GM20431 (cell line): Measurements from ENCODE around the gene HAGHL.

Experiments used
- in situ Hi-C: fragments of 300-500 bp; cut with MseI, MboI; formaldehyde crosslinking; loops from one replicate; pipeline ENCODE4 v1.15.0; 2020; ENCODE audit warnings: low sequenced_read_pairs; ENCODE audit not compliant: unreplicated experiment

HAGHL gene

DNA sequence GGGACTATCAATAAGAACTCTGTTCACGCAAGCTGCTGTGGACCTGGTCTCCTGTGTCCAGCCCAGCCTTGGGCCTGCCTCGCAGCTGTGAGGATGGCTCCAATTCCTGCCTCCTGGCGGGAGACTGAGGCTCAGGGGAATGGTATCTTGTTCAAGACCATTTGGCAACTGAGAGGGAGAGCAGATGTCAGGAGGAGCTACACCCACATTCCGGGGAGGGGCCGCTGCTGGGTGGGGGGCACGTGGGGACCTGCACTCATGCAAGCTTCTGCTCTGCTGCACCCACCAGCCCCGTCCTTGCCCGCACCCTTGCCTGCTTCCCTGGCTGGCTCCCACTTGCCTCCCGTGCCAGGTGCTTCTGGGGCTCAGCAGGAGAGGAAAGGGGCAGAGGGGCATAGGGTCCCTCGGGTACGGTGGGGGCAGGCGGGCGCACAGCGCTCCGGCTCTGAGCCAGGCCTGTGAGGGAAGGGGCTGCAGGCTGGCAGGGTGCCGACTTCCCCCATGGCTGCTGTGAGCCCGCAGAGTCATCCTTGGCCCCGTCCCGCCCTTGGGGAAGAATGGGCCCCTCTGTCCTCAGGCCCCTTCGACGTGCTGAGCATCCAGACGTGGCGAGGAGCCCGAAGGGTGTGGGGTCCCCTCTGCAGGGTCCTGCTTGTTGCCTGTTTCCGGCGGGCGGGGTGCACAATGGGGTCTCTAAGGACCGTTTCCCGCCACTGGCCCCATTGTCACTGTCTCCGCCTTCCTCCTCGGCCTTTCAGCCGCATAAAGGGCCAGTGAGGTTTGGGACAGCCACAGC, 9.3 kb upstream of the HAGHL start:
- in situ Hi-C loops = loop anchor here (10.0 kb wide), 1 partner anchor 67 kb away; the partner anchor contains the start of genes CHTF18 and RPUSD1

DNA sequence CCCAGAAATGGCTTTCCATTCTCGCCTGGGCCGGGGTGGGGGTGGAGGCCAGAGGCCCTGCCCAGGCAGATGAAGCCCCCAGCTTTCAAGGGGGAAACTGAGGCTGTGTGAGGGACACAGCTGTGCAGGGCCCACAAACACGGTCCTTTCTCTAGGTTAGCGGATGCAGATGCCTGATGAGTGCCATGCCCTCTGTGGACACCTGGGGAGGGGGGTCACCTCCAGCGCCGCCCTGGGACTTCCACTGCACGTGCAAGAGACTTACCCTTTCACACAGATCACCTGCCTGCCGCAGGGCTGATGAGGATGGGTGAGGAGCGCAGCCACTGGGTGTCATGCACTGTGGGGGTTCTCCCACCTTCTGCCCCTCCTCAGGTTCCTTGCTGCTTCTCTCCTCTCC, 8.5 kb upstream of the HAGHL start:
- in situ Hi-C loops = loop anchor here (10.0 kb wide), 1 partner anchor 66 kb away; the partner anchor contains the start of genes CHTF18 and RPUSD1

DNA sequence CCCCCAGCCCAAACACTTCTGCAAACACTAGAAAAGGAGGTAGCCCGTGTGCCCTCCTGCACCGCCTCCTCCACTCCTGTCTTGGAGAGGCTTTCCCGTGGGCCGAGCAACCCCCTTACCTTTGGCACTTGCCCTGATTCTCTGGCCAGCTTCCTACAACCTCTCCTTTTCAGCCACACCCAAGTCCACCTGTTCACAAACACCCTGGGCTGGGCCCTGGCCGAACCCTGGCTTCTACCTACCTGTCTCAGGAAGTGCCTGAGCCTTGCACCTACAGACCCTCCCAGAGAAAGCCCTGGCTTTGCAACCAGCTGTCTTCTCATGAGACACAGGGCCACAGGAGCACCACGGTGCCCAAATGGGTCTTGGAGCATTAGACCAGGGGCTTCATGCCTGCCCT, 8.0 kb upstream of the HAGHL start:
- in situ Hi-C loops = loop anchor here (10.0 kb wide), 1 partner anchor 66 kb away; the partner anchor contains the start of genes CHTF18 and RPUSD1

DNA sequence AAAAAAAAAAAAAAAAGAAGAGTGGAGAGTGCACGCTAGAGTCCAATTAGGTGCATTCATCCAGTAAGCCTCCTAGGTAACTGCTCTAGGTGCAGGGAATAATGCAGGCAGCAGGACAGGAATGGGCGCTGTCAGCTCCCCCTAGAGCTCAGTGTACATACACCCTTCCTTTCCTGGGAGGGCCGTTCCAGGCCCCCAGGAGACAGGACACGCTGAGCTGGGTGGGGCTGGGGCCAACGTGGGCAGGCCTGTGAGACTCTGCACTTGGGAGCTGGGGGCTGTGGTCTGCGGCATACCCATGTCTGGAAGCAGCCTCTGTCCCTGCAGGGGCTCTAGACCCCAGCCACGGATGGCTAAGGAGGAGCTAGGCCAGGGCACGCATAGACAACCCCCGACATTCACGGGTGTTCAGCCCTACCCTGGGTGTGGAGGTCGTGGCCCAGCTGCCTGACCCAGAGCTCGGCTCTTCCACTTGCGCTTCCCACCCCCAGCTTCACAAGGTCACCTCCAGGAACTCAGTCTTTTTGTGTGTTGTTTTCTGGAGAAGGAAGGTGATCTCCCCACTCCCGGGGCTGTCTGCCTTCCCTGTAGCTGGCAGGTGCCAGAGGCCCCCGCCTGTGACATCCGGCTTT, 7.0 kb upstream of the HAGHL start:
- in situ Hi-C loops = loop anchor here (10.0 kb wide), 1 partner anchor 65 kb away; the partner anchor contains the start of genes CHTF18 and RPUSD1

DNA sequence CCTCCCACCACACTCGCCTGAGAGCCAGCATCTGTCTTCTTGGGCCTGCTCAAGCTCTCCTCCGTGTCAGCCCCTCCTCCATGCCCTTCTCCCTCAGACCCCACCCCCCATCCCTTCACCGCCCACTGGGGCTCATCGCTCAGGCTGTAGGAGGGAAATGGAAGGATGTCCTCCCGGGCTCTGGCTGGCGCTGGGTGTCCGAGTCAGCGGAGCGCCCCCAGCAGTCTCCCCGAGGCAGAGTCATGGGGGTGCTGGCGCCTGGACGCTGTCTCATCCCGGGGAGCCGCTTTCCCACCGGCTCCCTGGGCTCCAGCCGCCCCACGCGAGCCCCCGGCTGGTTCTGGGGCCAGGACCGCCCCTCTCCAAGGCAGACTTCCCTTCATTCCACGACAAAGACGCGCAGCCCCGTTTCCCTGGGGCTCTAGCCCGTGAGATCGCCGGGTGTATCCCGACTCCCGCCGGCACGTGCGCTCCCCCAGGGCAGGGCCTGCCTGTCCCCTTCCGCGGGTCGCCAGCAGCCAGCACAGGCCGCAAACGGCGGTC, 6.4 kb upstream of the HAGHL start:
- in situ Hi-C loops = no loop called here

DNA sequence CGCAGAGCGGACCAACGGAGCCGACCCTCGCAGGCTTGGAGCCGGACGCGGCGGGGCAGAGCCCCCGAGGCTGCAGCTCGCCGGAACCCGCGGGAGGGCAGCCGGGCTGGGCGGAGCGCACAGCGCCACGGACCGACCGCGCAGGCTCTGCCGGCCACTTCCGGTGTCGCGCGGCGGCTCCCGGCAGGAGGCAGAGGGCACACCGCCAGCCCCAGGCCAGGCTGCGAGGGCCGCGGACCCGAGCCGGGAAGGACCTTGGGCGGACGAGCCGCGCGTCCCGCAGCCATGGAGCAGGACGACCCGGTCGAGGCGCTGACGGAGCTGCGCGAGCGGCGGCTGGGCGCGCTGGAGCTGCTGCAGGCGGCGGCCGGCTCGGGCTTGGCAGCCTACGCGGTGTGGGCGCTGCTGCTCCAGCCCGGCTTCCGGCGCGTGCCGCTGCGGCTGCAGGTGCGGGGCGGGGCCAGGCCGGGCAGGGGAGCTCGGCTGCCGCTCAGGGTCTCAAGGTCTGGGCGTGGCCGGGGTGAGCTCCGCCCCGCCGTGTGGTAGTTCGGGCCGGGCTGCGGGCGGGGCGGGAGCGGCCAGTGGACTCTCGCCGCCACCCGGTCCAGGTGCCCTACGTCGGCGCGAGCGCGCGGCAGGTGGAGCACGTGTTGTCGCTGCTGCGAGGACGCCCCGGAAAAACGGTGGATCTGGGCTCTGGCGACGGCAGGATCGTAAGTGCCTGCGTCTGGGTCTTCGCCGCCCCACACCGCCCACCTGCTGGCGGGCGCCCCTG, 5.7 kb upstream of the HAGHL start, which contains the start of gene ANTKMT:
TSS of gene ANTKMT (plus strand) at position 157 of the 775 bp plus-strand sequence. CDS start at position 286, 129 bp downstream.
- in situ Hi-C loops = no loop called here

DNA sequence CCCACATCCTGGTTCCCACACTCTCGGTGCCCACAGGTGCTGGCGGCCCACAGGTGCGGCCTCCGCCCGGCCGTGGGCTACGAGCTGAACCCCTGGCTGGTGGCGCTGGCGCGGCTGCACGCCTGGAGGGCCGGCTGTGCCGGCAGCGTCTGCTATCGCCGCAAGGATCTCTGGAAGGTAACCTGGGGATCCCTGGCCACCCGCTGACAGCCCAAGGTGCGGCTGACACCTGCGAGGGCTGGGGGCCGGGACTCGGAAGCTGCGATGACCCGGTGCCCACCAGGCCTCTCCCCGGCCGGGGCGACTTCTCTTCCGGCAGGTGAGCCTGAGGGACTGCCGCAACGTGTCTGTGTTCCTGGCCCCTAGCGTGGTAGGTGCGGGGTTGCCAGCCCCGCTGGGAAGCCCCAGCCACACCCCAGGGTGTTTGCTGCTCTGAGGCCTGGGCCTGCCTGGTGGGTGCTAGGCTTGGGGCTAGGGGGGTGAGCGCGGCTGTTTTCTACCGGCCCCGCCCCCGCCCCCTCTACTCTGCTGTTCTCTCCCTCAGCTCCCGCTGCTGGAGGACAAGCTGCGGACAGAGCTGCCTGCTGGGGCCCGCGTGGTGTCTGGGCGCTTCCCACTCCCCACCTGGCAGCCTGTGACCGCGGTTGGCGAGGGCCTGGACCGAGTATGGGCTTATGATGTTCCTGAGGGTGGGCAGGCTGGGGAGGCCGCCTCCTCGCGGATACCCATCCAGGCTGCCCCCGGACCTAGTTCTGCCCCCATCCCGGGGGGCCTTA, 5.0 kb upstream of the HAGHL start:
- in situ Hi-C loops = no loop called here

DNA sequence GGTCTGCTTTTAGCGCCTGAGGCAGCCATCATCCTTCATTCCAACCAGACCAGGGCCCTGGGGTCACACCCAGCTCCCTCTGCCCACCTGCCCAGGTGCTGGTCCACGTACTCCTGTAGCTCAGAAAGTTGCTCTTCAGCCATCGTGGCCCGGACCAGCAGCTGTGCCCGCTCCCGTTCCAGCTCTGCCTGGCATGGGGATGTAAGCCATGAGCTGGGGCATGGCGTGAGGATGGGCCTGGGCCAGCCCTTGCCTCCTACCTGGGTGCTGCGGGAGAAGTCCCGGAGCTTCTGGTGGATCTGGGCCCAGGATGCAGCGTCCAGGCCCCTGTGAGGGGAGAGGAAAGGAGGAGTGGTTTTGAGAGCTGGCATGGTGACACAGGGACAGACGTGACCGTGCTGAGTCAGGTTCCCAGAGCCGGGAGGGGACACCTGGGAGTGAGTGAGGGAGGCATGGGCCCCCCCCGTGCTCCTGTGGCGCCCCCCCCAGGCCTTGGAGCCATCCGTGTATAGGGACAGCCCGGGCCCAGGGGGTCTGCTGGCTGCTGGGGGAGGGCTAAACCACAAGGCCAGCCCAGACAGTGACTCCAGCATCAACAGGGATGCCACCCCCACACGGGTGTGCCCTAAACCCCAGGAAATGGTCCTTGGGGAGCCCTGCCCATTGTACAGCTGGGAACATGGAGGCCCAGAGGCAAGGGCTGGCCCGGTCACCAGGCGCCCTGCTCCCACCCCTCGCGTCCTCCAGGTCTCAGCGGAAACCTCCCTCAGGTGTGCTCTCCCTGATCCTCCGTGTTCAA, 3.9 kb upstream of the HAGHL start:
- in situ Hi-C loops = no loop called here

DNA sequence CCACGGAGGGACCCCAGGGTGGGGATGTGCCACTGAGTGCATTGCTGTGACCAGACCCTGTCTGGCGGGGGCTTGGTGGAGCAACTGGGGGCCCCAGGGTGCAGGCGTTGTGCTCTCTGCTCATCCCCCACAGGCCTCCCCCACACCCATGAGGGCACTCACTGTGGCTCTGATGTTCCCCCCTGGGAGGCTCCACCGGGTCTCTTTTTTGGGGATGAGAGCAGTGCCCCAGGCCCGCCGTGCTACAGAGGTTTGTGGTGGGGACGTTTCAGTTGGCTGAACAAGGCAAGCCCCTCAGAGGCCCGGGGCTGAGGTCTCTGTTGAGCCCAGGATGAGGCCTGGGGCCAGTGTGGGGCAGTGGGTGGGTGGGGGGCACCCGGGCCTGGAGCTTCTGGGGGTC, 3.2 kb upstream of the HAGHL start:
- in situ Hi-C loops = no loop called here

DNA sequence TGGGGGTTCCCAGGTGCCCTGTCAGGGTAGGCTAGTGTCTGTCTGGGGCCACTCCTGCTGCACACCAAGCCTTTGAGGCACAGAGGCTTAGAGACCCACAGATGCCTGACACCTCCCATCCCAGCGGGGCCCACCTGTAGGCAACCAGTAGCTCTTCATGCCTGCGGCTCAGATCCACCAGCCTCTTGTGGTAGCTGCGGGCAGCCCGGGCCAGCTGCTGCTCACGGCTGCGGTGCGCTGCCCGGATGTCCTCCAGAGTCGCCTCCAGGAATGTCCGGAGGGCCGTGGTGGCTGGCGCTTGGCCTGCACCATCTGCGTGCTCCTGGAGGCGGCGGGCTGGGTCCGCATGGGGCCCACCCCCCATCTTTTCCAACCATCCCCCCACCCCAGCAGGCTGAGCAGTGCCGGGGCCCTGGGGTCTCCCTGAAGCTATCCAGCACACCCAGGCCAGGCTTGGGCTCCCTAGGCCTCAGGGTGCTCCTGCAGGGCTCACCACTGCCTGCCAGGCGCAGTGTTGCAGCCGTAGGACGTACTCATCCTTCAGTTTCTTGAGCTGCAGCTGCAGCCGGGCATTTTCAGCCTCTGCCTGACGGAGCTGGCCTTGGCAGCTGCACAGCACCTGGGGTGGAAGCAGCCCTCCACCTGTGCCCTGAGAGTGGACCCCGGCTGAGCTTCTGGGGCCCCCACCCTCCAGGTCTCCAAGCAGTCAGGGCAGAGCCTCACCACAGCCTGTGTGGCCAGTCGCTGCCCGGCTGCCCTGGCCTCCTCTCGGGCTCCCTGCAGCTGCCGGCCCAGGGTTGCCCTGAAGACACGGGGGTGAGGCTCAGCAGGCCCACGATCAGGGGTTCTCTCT, 2.5 kb upstream of the HAGHL start:
- in situ Hi-C loops = no loop called here

DNA sequence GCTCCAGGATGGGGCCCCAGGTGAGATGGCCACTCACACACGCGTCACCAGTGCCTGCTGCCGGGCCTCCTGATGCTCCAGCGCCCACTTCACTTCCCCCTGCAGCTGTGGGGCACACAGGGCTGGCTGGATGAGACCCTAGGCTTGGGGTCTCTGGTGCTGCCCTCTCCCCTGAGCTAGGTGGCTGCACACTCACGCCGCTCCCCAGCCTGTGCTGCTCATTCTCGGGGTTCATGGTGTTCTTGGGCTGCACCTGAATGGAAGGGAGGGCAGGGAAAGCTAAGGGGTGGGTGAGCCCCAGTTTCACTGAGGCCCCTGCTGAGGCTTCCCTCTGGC, 1.9 kb upstream of the HAGHL start:
- in situ Hi-C loops = no loop called here

DNA sequence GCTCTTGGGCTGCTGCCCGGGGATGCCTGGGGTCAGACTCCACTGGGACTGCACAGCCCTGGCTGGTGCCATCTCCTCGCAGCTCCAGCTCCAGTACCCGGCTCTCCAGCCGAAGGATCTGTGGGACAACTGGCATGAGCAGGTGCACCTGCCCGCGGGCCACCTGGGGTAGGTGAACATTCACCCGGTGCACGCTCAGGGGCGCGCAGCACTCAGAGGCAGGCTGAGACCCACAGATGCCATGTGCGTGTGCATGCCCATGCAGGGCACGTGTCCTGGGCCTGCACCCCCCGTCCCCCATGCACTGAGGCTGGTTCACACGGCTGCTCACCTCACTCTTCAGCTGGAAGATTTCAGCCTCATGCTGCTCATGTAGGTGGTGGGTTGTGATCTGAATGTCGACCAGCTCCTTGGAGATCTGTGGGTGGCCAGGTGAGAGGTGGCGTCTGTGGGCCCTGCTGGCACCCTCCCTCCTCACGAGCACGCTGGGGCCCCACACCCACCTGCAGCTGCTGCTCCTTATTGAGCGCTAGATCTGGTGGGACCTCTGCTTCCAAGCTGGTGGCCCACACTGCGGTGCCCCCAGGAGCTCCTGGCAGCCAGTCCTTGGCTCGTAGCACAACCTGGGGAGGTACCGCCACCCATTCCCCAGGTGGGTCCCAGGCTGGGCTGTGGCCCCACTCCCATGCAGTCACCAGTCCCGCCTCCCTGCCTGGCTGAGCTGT, 1.3 kb upstream of the HAGHL start:
- in situ Hi-C loops = no loop called here

DNA sequence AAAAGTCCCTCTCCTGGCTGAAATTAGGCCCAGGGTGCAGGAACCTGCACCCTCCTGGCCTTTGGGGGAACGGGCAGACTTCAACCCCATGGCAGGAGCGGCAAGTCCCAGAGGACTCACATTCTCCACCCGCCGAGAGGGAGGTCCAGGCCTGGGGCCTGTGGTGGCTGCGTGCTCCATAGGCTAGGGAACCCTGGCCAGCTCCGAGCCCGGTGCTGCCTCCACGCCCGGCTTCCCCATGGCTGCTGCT, 793 bp upstream of the HAGHL start:
- in situ Hi-C loops = no loop called here

DNA sequence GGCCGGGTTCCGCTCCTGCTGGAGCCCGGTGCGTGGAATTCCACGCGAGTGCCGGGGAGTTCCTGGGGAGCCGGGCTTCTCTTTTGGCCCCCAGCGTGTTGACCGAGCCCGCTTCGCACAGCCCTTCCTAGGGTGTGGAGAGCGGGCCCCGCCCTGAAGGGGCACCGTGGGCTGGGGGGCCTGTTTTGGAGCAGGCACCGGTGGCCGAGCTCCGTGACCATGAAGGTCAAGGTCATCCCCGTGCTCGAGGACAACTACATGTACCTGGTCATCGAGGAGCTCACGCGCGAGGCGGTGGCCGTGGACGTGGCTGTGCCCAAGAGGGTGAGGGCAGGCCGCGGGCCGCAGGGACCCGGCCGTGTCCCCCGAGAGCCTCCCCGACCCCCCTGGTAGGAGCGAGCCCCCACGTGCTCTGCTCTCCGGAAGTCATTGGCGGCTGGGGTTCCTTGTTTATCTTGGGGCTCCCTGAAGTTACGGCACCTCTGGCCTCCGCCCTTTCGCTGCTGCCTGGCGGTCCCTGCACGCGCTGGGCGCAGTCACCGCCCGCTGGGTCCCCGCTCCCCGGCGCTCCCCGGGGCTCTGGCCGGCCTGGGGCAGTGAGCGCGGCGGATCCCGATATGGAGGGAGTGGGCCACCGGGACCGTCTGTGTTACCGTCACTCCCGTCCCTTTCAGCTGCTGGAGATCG, 528 bp downstream of the HAGHL start:
- in situ Hi-C loops = no loop called here

DNA sequence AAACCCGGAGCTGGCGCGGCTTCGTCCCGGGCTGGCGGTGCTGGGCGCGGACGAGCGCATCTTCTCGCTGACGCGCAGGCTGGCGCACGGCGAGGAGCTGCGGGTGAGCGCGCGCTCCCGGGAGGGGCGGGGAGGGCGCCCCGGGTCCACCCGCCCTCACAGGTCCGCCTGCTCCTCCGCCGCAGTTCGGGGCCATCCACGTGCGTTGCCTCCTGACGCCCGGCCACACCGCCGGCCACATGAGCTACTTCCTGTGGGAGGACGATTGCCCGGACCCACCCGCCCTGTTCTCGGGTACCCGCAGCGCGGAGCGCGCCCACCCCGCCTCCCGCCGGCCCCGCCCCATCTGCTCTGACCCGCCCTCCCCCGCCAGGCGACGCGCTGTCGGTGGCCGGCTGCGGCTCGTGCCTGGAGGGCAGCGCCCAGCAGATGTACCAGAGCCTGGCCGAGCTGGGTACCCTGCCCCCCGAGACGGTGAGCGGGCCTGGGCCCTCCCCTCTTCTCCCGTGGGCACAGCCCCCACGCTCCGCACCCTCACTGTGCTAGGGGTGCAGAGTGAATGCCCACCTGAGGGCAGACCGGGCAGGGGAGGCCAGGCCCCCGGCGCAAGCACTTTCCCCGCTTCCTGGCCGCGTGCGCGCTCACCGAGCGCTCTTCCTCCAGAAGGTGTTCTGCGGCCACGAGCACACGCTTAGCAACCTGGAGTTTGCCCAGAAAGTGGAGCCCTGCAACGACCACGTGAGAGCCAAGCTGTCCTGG, 1.4 kb downstream of the HAGHL start:
- in situ Hi-C loops = no loop called here
